IMR-90 (cell line): ENCODE results near the gene RPE.

Experiments used
- BHLHE40 ChIP-seq: fragments of 150-350 bp; IDR thresholded peaks from 2 replicates; pipeline ENCODE4 v1.6.1; 2016; ENCODE audit warnings: mild to moderate bottlenecking, low read depth, low read length
- CHD1 ChIP-seq: IDR thresholded peaks from 2 replicates; pipeline ENCODE4 v1.6.1; 2012; ENCODE audit warnings: low read depth, low read length, improper control_type of control experiment
- CTCF ChIP-seq: conservative IDR thresholded peaks from 2 replicates; pipeline ENCODE4 v1.5.1; 2012; ENCODE audit warnings: mild to moderate bottlenecking, low read depth, low read length, improper control_type of control experiment
- FOS ChIP-seq: fragments of 150-350 bp; IDR thresholded peaks from 2 replicates; pipeline ENCODE4 v1.6.1; 2016; ENCODE audit warnings: low read depth, low read length
- MAZ ChIP-seq: IDR thresholded peaks from 2 replicates; pipeline ENCODE4 v1.6.1; 2012; ENCODE audit warnings: low read depth, mild to moderate bottlenecking, low read length, improper control_type of control experiment, moderate library complexity, borderline replicate concordance
- MXI1 ChIP-seq: IDR thresholded peaks from 2 replicates; pipeline ENCODE4 v1.6.1; 2012; ENCODE audit warnings: low read depth, mild to moderate bottlenecking, low read length, moderate library complexity, borderline replicate concordance
- NFE2L2 ChIP-seq: fragments of 150-350 bp; IDR thresholded peaks from 2 replicates; pipeline ENCODE4 v1.6.1; 2016; ENCODE audit warnings: low read depth, mild to moderate bottlenecking, low read length
- POLR2A ChIP-seq: IDR thresholded peaks from 2 replicates; pipeline ENCODE4 v1.6.1; 2012; ENCODE audit warnings: mild to moderate bottlenecking, low read depth, low read length

- no peak for TF ChIP-seq BHLHE40
- no peak for TF ChIP-seq MAZ
- no peak for TF ChIP-seq CTCF
- TF ChIP-seq CHD1: no peak
- TF ChIP-seq POLR2A: no peak
- TF ChIP-seq FOS: no peak
- no peak for TF ChIP-seq NFE2L2
- no peak for TF ChIP-seq MXI1
Observed at GRCh38 chr2:210049831-210050230, 47.4 kb downstream of the RPE start.
